GM12873 (cell line): ENCODE measurements around the gene NCF2.
A peak's percentile ranks its signal among the peaks of the same experiment; 100 is the strongest.

Source experiments
- CTCF ChIP-seq: IDR thresholded peaks from 2 replicates; pipeline ENCODE4 v1.5.1; 2012; ENCODE audit warnings: low read depth, mild to moderate bottlenecking, moderate library complexity, low read length, control low read depth; ENCODE audit not compliant: insufficient read depth; ENCODE audit errors: missing control alignments

Gene NCF2

GRCh38 chr1:183550915-183551314, 39.3 kb downstream of the NCF2 start:
- TF ChIP-seq CTCF: no peak

GRCh38 chr1:183548116-183548515, 42.1 kb downstream of the NCF2 start:
- TF ChIP-seq CTCF: no peak

- no peak for TF ChIP-seq CTCF
These were observed 43.8 kb downstream of the NCF2 start for GRCh38 chr1:183546427-183546826.

- TF ChIP-seq CTCF: no peak
These were observed 45.5 kb downstream of the NCF2 start for GRCh38 chr1:183544598-183545297.

GRCh38 chr1:183543619-183544204, 46.5 kb downstream of the NCF2 start:
- peak; percentile 64 for TF ChIP-seq CTCF

GRCh38 chr1:183537405-183537804, 52.9 kb downstream of the NCF2 start:
- TF ChIP-seq CTCF: no peak

- TF ChIP-seq CTCF: no peak
These were observed 56.6 kb downstream of the NCF2 start for GRCh38 chr1:183533617-183534174.
